Measurements from ENCODE around the gene BSCL2. TPM values are rescaled to one million over a fixed set of nuclear protein-coding genes. Genes with fewer than 3 reads are reported as not detected.

Gene BSCL2
- total and polyA plus RNA-seq, 7 donors, result 18.0 to 72.3 (median 46.8) TPM

DNA sequence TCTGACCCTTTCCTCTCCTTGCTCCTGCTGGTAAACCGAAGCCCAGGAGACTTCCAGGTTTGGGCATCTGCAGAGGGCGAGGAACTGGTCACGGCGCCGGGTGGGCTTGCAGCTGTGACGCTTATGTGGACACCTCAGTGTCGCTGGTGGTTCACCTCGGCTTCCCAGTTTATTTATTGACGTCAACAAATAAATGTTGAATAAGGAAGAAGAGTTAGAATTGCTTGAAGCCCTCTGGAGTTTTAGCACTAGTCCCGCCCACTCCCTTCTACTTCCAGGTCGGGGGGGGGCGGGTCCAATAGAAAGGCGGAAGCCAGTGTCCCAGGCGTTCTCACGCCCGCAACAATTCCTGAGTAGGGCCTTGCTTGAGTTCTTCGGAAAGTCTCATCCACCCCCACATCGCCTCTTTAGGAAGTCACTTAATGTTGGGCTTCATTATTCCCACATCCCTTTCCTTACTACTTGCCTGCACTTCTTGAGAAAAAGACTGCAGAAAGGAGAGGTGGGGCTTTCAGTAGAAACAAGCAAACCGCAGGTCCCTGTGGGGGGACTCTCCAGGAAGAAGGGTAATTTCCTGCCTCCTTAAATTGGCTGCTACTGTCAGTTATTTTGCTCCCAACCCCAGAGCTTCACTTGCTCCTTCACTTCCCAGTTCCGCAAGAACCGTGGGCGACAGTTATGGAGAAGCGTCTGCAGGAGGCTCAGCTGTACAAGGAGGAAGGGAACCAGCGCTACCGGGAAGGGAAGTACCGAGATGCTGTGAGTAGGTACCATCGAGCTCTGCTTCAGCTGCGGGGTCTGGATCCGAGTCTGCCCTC is 21.2 kb upstream of the BSCL2 start, which contains the start of gene TTC9C:
TTC9C (plus strand) TSS at position 316 of the 818 bp plus-strand sequence; CDS start at position 679, 363 bp downstream.
- Histone ChIP-seq H3K9me3 (no peaks in the 10 kb centered on the region), H3K36me3 (peaks cover 2 to 22% (median 8%) of the 10 kb centered on the region in 4 donors), H3K4me1 (peaks cover 0 to 63% (median 53%) of the 10 kb centered on the region in 4 donors), H3K4me3 (peak within 1 kb of the TSS; percentile 84 to 98 (median 94)), H3K27me3 (no peaks in the 10 kb centered on the region), H3K27ac (peak within 1 kb of the TSS; percentile 96 to 97 (median 96))
- 0 to 1% methylated on average over 29 of the region's 29 CpGs for WGBS, 2 donors
- intact Hi-C loops (cut with DNase I), result loop anchor here (2.0 to 5.0 kb wide), 4 partner anchors 24 to 106 kb away; partner anchors contain the start of genes B3GAT3, STX5, TAF6L and TEX54
- TF ChIP-seq POLR2A (IDR thresholded peaks at IDR 0.05), result peak; percentile 87
- peak; percentile 80 to 95 (median 88) for TF ChIP-seq POLR2AphosphoS5 (IDR thresholded peaks at IDR 0.05)
- peak in 1 of 4 donors; percentile 5 for TF ChIP-seq EP300 (IDR thresholded peaks at IDR 0.05)
- TF ChIP-seq, protein P1, sequence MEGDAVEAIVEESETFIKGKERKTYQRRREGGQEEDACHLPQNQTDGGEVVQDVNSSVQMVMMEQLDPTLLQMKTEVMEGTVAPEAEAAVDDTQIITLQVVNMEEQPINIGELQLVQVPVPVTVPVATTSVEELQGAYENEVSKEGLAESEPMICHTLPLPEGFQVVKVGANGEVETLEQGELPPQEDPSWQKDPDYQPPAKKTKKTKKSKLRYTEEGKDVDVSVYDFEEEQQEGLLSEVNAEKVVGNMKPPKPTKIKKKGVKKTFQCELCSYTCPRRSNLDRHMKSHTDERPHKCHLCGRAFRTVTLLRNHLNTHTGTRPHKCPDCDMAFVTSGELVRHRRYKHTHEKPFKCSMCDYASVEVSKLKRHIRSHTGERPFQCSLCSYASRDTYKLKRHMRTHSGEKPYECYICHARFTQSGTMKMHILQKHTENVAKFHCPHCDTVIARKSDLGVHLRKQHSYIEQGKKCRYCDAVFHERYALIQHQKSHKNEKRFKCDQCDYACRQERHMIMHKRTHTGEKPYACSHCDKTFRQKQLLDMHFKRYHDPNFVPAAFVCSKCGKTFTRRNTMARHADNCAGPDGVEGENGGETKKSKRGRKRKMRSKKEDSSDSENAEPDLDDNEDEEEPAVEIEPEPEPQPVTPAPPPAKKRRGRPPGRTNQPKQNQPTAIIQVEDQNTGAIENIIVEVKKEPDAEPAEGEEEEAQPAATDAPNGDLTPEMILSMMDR (IDR thresholded peaks at IDR 0.05), result no peak
- peak; percentile 95 for DNase-seq

DNA sequence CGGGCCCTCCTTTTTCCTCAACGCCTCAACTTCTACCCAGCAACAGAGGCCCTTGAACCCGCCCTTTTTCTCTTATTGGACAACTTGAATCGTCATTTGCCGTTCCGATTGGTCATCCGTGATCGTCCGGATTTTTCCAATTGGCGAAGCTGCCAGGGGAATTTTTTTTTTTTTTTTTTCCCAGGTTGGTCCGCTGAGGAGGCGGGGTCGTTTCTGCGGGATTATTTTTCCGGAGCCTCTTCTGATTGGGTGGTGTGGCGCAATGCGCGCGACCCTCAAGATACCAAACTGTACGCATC is 20.6 kb upstream of the BSCL2 start:
- Histone ChIP-seq H3K36me3 (peaks cover 8 to 22% (median 12%) of the 10 kb centered on the region in 4 donors), H3K27ac (peak overlapping the region; percentile 96 to 97 (median 96)), H3K27me3 (no peaks in the 10 kb centered on the region), H3K4me1 (peaks cover 0 to 64% (median 55%) of the 10 kb centered on the region in 4 donors), H3K4me3 (peak overlapping the region; percentile 84 to 98 (median 94)), H3K9me3 (no peaks in the 10 kb centered on the region)
- TF ChIP-seq, protein P1 (IDR thresholded peaks at IDR 0.05), result no peak
- TF ChIP-seq POLR2A (IDR thresholded peaks at IDR 0.05), result no peak
- no peak for TF ChIP-seq POLR2AphosphoS5 (IDR thresholded peaks at IDR 0.05)
- no peak for TF ChIP-seq EP300 (IDR thresholded peaks at IDR 0.05)
- DNase-seq, result peak; percentile 94
- WGBS, 2 donors, result 0% methylated on average over 20 of the region's 20 CpGs
- intact Hi-C loops (cut with DNase I), result loop anchor here (2.0 to 5.0 kb wide), 4 partner anchors 25 to 106 kb away; partner anchors contain the start of genes B3GAT3, STX5, TAF6L and TEX54

DNA sequence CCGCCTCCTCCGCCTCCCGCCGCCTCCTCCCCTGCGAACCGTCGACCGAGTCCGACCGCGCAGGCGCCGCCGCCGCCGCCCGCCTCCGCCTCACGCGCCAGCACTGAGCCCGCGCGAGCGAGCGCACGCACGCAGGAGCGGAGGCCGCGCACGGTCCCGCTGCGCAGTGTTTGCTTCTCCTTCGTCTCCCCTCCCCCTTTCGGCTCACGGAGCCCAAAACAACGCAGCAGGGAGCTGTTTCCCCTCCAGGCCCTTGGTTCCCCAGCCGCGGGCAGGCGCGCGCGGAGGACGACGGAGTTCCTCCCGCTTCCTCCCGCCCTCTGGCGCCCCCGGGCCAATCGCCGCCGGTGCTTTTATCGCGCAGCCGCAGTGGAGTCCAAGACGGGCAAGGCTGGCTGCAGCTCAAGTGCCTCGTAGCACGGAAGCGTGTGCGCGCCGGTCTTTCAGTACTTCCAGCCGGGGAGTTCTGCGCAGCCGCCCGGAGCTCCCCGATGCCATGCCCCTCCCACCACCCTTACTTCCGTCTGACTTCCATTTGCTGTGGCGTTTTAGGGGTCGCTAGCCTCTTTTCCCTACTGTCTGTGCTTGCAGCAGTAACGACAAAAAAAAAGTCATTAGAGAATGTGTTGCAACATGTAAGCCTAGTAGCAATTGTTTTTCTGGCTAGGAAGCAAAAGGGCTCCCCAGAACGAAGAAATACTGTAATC is 20.1 kb upstream of the BSCL2 start, which contains the start of gene HNRNPUL2:
HNRNPUL2 (minus strand) TSS at position 293 of the 707 bp plus-strand sequence. CDS start 301 bp downstream, outside the sequence.
- peak within 1 kb of the TSS; percentile 84 to 98 (median 94) for H3K4me3 ChIP-seq
- peaks cover 0 to 60% (median 55%) of the 10 kb centered on the region in 4 donors for H3K4me1 ChIP-seq
- intact Hi-C loops (cut with DNase I), result loop anchor here (5.0 kb wide), 3 partner anchors 45 to 105 kb away; partner anchors contain the start of genes B3GAT3, STX5, TAF6L and TEX54
- peak; percentile 99 for DNase-seq
- H3K27ac ChIP-seq, result peak within 1 kb of the TSS; percentile 96 to 97 (median 96)
- H3K27me3 ChIP-seq, result no peaks in the 10 kb centered on the region
- WGBS, 2 donors, result 0% methylated on average over 72 of the region's 72 CpGs
- TF ChIP-seq EP300 (IDR thresholded peaks at IDR 0.05), result no peak
- peak; percentile 87 to 96 for TF ChIP-seq POLR2A (IDR thresholded peaks at IDR 0.05)
- TF ChIP-seq POLR2AphosphoS5 (IDR thresholded peaks at IDR 0.05), result peak; percentile 95 to 99 (median 98)
- TF ChIP-seq, protein P1 (IDR thresholded peaks at IDR 0.05), result no peak
- H3K36me3 ChIP-seq, result peaks cover 13 to 23% (median 17%) of the 10 kb centered on the region in 4 donors
- H3K9me3 ChIP-seq, result no peaks in the 10 kb centered on the region

DNA sequence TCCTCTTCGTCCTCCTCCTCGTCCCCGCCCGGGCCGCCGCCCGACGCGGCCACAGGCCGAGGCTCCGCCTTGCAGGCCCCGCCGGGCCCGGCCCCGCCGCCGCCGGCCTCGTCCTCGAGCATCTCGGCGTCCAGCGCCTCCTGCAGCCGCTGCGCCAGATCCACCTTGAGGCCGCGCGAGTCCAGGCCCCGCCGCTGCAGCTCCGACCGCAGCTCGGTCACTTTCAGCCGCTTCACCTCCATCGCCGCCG is 19.6 kb upstream of the BSCL2 start:
- peak overlapping the region; percentile 84 to 98 (median 94) for H3K4me3 ChIP-seq
- intact Hi-C loops (cut with DNase I), result loop anchor here (5.0 kb wide), 3 partner anchors 45 to 105 kb away; partner anchors contain the start of genes B3GAT3, STX5, TAF6L and TEX54
- no peak for DNase-seq
- 0 to 1% methylated on average over 37 of the region's 37 CpGs for WGBS, 2 donors
- H3K27me3 ChIP-seq, result no peaks in the 10 kb centered on the region
- no peak for TF ChIP-seq POLR2AphosphoS5 (IDR thresholded peaks at IDR 0.05)
- H3K27ac ChIP-seq, result peak overlapping the region; percentile 96 to 97 (median 96)
- peaks cover 18 to 25% (median 22%) of the 10 kb centered on the region in 4 donors for H3K36me3 ChIP-seq
- H3K9me3 ChIP-seq, result no peaks in the 10 kb centered on the region
- peaks cover 0 to 60% (median 56%) of the 10 kb centered on the region in 4 donors for H3K4me1 ChIP-seq

Measured in sigmoid colon (tissue), 7 donors.